ENCODE results near the gene TBKBP1. TPM values are rescaled to one million over a fixed set of nuclear protein-coding genes. Genes with fewer than 3 reads are reported as not detected.

Gene TBKBP1
- total and polyA plus RNA-seq, 2 of the 4 experiments (the other 2 are of a cell fraction), result 3.4 to 8.5 TPM

DNA sequence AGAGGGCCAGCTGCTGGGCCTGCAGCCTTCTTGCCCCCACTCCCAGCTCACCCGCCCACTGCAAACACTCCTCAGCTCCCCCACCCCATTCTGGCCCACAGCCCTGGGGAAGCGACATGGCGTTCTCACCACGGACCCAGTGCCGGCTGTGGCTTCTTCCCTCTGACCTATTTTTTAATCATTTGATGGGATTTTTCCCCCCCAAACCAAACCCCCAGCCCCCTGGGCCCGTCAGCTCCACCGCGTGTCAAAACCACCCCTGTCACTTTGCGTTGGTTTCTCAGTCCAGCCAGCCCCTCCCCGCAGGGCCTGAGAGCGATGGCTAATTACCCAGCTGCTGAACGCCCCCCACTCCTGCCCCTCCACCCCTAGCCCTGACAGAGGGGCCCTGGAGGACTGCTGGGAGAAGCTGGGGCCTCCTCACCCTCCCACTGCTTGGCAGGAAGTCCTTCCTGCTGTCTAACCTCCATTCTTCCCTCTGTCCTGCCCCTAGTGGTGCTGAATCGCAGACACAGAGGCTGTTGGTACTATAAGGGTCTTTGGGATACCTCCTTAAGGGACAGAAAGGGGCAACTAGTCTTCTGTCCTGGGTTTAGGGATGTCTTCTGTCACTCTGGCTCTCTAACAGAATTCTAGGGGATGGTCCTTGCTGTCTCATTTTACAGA lies 31.6 kb downstream of the TBKBP1 start:
- Histone ChIP-seq H3K4me3 (ENCODE audit: insufficient read depth, low read depth, low read length) (no peak overlapping the region), H4K5ac (ENCODE audit: low read depth, low read length) (no peak overlapping the region), H2AK5ac (ENCODE audit: low read depth, low read length) (no peak overlapping the region), H2BK5ac (ENCODE audit: low read depth, low read length, poor library complexity, severe bottlenecking) (no peak overlapping the region), H3K56ac (ENCODE audit: extremely low read depth, insufficient read depth, low read length) (no peak overlapping the region), H3K9me3 (ENCODE audit: control insufficient read depth, insufficient read depth, low read length) (no peaks in the 10 kb centered on the region), H2BK15ac (ENCODE audit: low read depth, low read length) (no peak overlapping the region), H4K91ac (ENCODE audit: insufficient read depth, low read depth, low read length) (no peak overlapping the region), H3K27me3 (ENCODE audit: control insufficient read depth, insufficient read depth, low read length) (peaks cover 92% of the 10 kb centered on the region), H3K14ac (replicated peaks; ENCODE audit: low read depth, low read length) (no peak overlapping the region), H3K9ac (ENCODE audit: low read depth, low read length) (no peak overlapping the region), H3K27ac (ENCODE audit: insufficient read depth, low read length) (no peak overlapping the region), H2BK20ac (ENCODE audit: low read depth, low read length) (no peak overlapping the region), H2AFZ (replicated peaks; ENCODE audit: low read length, poor library complexity) (no peak overlapping the region), H3K23ac (ENCODE audit: low read depth, low read length) (no peak overlapping the region), H3K4me2 (ENCODE audit: low read depth, low read length) (no peak overlapping the region), H3K18ac (ENCODE audit: low read depth, low read length) (no peak overlapping the region), H3K79me1 (ENCODE audit: low read depth in 1 of 2, low read length in 2 of 2) (no peaks in the 10 kb centered on the region), H3K4ac (ENCODE audit: low read depth, low read length) (no peak overlapping the region), H3K36me3 (ENCODE audit: control insufficient read depth, insufficient read depth, low read length) (no peaks in the 10 kb centered on the region), H4K8ac (ENCODE audit: low read depth in 2 of 2, low read length in 2 of 2) (no peak overlapping the region), H4K20me1 (ENCODE audit: insufficient read depth, low read length) (peaks cover 12% of the 10 kb centered on the region), H2BK120ac (ENCODE audit: low read depth, low read length) (no peak overlapping the region), H2AK9ac (replicated peaks; ENCODE audit: low read depth, low read length, poor library complexity) (no peak overlapping the region), H3K9me1 (ENCODE audit: insufficient read depth, low read length) (no peaks in the 10 kb centered on the region), H3K4me1 (ENCODE audit: control insufficient read depth, insufficient read depth, low read length) (peaks cover 7% of the 10 kb centered on the region)
- no peak for TF ChIP-seq RCOR1 (IDR thresholded peaks at IDR 0.05; ENCODE audit: insufficient replicate concordance, low read length)
- TF ChIP-seq, protein P1, sequence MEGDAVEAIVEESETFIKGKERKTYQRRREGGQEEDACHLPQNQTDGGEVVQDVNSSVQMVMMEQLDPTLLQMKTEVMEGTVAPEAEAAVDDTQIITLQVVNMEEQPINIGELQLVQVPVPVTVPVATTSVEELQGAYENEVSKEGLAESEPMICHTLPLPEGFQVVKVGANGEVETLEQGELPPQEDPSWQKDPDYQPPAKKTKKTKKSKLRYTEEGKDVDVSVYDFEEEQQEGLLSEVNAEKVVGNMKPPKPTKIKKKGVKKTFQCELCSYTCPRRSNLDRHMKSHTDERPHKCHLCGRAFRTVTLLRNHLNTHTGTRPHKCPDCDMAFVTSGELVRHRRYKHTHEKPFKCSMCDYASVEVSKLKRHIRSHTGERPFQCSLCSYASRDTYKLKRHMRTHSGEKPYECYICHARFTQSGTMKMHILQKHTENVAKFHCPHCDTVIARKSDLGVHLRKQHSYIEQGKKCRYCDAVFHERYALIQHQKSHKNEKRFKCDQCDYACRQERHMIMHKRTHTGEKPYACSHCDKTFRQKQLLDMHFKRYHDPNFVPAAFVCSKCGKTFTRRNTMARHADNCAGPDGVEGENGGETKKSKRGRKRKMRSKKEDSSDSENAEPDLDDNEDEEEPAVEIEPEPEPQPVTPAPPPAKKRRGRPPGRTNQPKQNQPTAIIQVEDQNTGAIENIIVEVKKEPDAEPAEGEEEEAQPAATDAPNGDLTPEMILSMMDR (conservative IDR thresholded peaks at IDR 0.05; ENCODE audit: low read depth, low read length), result no peak
- TF ChIP-seq MAZ (IDR thresholded peaks at IDR 0.05; ENCODE audit: borderline replicate concordance, low read depth, low read length), result no peak
- TF ChIP-seq CEBPB (IDR thresholded peaks at IDR 0.05; ENCODE audit: low read depth, low read length), result no peak
- no peak for TF ChIP-seq FOS (IDR thresholded peaks at IDR 0.05; ENCODE audit: low read depth, low read length)
- no peak for TF ChIP-seq CHD1 (IDR thresholded peaks at IDR 0.05; ENCODE audit: low read depth, low read length)
- no peak for TF ChIP-seq SMC3 (IDR thresholded peaks at IDR 0.05; ENCODE audit: low read depth, low read length)
- TF ChIP-seq RFX5 (IDR thresholded peaks at IDR 0.05; ENCODE audit: low read depth, low read length), result no peak
- TF ChIP-seq MAFK (IDR thresholded peaks at IDR 0.05; ENCODE audit: low read depth, low read length), result no peak
- TF ChIP-seq, protein P2, sequence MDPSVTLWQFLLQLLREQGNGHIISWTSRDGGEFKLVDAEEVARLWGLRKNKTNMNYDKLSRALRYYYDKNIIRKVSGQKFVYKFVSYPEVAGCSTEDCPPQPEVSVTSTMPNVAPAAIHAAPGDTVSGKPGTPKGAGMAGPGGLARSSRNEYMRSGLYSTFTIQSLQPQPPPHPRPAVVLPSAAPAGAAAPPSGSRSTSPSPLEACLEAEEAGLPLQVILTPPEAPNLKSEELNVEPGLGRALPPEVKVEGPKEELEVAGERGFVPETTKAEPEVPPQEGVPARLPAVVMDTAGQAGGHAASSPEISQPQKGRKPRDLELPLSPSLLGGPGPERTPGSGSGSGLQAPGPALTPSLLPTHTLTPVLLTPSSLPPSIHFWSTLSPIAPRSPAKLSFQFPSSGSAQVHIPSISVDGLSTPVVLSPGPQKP (IDR thresholded peaks at IDR 0.05; ENCODE audit: borderline replicate concordance, low read depth, low read length), result no peak
- no peak for TF ChIP-seq NFE2L2 (IDR thresholded peaks at IDR 0.05; ENCODE audit: low read depth, low read length)
- no peak for TF ChIP-seq BHLHE40 (IDR thresholded peaks at IDR 0.05; ENCODE audit: low read depth, low read length)
- TF ChIP-seq RAD21 (IDR thresholded peaks at IDR 0.05; ENCODE audit: low read length), result no peak
- TF ChIP-seq POLR2A (IDR thresholded peaks at IDR 0.05; ENCODE audit: low read depth, low read length), result no peak
- TF ChIP-seq, protein P3, sequence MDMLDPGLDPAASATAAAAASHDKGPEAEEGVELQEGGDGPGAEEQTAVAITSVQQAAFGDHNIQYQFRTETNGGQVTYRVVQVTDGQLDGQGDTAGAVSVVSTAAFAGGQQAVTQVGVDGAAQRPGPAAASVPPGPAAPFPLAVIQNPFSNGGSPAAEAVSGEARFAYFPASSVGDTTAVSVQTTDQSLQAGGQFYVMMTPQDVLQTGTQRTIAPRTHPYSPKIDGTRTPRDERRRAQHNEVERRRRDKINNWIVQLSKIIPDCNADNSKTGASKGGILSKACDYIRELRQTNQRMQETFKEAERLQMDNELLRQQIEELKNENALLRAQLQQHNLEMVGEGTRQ (IDR thresholded peaks at IDR 0.05; ENCODE audit: low read depth, low read length), result no peak
- no peak for TF ChIP-seq MXI1 (IDR thresholded peaks at IDR 0.05; ENCODE audit: borderline replicate concordance, low read depth, low read length)
- no peak for DNase-seq
- 12% methylated on average over 3 of the region's 13 CpGs; no CpG with 5 or more reads in 1 of the 2 experiments for WGBS, 2 experiments (ENCODE audit: extremely low coverage in 2 of 2, insufficient read length in 1 of 2)
- dilution Hi-C loops (cut with HindIII; ENCODE audit: low sequenced_read_pairs, unreplicated experiment) (no loop called here), in situ Hi-C loops (cut with MboI; ENCODE audit: low sequenced_read_pairs) (no loop called here), intact Hi-C loops (cut with micrococcal nuclease) (loop anchor here (10.0 kb wide), 1 partner anchor 49 kb away; no protein-coding TSS in a partner anchor)
- POLR2A ChIA-PET (ENCODE audit: unreplicated experiment), result no interaction called here
- no TSS peak for BruUV-seq (replicated peaks)
- CTCF ChIA-PET, result no interaction called here
- no peak for ATAC-seq (ENCODE audit: low read depth)

All from IMR-90 (cell line).